GM10266 (cell line): ENCODE data around the gene PCOLCE2.

ENCODE experiments used
- DNase-seq: peaks from one replicate; pipeline ENCODE4 v3.0.0; 2012; ENCODE audit errors: extremely low spot score
- CTCF ChIP-seq: IDR thresholded peaks from 2 replicates; pipeline ENCODE4 v1.5.1; 2012; ENCODE audit warnings: mild to moderate bottlenecking, low read depth; ENCODE audit not compliant: control insufficient read depth, insufficient read depth; ENCODE audit errors: missing control alignments

Gene PCOLCE2

GRCh38 chr3:142888481-142889211, at the start of gene PCOLCE2:
PCOLCE2 (minus strand) TSS chr3:142889083; CDS start chr3:142888896, 187 bp downstream.
- no peak for TF ChIP-seq CTCF
- DNase-seq = peak; percentile 48

- no peak for DNase-seq
- TF ChIP-seq CTCF = no peak
Observed at GRCh38 chr3:142935963-142936362, 47.1 kb upstream of the PCOLCE2 start.

GRCh38 chr3:142934887-142935269, 46.0 kb upstream of the PCOLCE2 start:
- TF ChIP-seq CTCF = no peak

GRCh38 chr3:142934128-142934886, 45.4 kb upstream of the PCOLCE2 start:
- TF ChIP-seq CTCF = no peak
- DNase-seq = no peak

More at GRCh38 chr3:142934887-142935269, 46.0 kb upstream of the PCOLCE2 start:
- DNase-seq = no peak

- no peak for DNase-seq
- TF ChIP-seq CTCF = no peak
Observed at GRCh38 chr3:142931222-142931621, 42.3 kb upstream of the PCOLCE2 start.

GRCh38 chr3:142930463-142930862, 41.6 kb upstream of the PCOLCE2 start:
- TF ChIP-seq CTCF = no peak
- no peak for DNase-seq

- no peak for TF ChIP-seq CTCF
- no peak for DNase-seq
Observed at GRCh38 chr3:142929890-142930289, 41.0 kb upstream of the PCOLCE2 start.
